LNCaP clone FGC (cell line): ENCODE data around the gene SGTA.

ENCODE experiments used
- DNase-seq: peaks from one replicate; pipeline ENCODE4 v3.0.0-alpha.2; 2011; ENCODE audit warnings: low read depth
- H3K4me3 ChIP-seq: 2 replicates; pipeline ENCODE4 v1.5.1; 2011; ENCODE audit warnings: mild to moderate bottlenecking, low read depth, low read length, control low read depth
- CTCF ChIP-seq: IDR thresholded peaks from 2 replicates; pipeline ENCODE4 v1.5.1; 2012; ENCODE audit warnings: mild to moderate bottlenecking; ENCODE audit not compliant: control insufficient read depth, insufficient read depth; ENCODE audit errors: extremely low read depth

Gene SGTA

GRCh38 chr19:2763687-2764086, 19.4 kb downstream of the SGTA start:
- H3K4me3 ChIP-seq, result no peak overlapping the region
- no peak for TF ChIP-seq CTCF
- no peak for DNase-seq

DNA sequence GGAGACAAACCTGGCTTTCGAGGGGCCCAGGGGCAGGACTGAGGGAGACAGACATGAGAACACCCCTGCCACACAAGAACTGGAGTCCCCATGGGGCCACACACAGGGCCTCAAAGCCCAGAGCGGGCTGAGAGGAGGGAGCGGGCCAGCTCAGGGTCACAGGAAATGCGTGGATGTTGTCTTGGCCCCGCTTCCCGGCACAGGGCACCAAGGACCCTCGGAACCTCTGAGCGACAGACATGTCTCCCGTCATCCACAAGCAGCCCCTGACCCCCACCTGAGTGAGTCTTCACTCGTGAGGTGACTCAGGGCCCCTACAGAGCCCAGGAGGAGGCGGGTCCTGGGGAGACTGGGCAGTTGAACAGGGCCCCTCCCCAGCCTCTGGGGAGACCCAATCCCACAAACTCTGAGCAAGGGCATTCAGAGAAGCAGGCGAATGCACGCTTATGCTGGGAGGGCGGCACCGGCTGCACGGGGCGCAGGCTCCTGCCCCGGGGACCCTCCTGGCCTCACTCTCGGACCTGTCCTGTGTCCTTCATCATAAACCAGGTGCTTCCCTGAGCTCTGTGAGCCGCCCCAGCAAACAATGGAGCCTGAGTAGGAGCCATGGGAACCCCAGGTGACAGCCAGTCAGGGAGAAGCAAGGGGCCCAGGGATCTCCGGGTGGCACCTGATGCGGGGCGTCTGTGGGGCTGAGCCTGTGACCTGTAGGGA, 20.1 kb downstream of the SGTA start:
- H3K4me3 ChIP-seq, result no peak overlapping the region
- no peak for TF ChIP-seq CTCF
- no peak for DNase-seq

- H3K4me3 ChIP-seq, result no peak overlapping the region
- TF ChIP-seq CTCF, result no peak
- DNase-seq, result no peak
Measured at GRCh38 chr19:2761876-2762782, 20.9 kb downstream of the SGTA start.

DNA sequence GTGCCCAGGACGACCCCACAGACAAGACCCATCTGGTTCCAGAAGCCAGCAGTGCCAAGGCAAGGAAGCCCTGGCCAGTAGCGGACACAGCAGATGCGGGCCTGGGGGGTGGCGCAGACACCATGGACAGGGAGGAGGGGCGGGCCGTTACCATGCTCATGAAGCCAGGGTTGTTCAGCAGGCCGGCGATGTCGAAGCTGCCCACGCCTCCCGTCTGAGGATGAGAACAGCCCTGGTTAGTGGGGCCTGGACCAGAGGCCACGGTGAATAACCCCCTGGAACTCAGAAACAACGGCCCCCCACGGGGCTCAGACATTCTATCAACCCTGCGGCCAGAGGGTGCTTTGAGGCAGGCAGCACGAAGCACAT, 21.8 kb downstream of the SGTA start:
- DNase-seq, result no peak
- no peak overlapping the region for H3K4me3 ChIP-seq
- no peak for TF ChIP-seq CTCF

GRCh38 chr19:2759965-2760364, 23.1 kb downstream of the SGTA start:
- DNase-seq, result no peak
- no peak overlapping the region for H3K4me3 ChIP-seq
- no peak for TF ChIP-seq CTCF

DNA sequence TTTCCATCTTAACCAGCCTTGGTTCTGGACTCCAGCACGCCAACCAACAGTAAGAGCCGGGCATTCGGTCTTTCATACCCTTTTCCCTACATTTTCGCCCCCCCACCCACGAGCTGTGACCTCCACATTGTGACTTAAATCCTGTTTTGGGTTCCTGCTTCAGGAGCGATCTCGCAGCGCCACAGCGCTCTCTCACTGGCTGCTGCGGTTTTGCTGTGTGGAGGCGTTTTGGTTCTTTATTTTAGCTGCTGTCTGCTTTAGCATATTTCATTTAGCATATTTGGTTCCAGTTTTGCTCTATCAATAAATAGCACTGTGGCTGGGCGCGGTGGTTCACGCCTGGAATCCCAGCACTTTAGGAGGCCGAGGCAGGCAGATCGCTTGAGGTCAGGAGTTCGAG, 23.7 kb downstream of the SGTA start:
- DNase-seq, result no peak

More for the DNA sequence above, 23.7 kb downstream of the SGTA start:
- no peak for TF ChIP-seq CTCF
- no peak overlapping the region for H3K4me3 ChIP-seq
